Skeletal muscle tissue (tissue), 4 donors: ENCODE measurements around the gene FGF18. TPM values are rescaled to one million over a fixed set of nuclear protein-coding genes. Genes with fewer than 3 reads are reported as not detected.

Source experiments
- H3K27ac ChIP-seq: one replicate; pipeline ENCODE4 v1.7.0; 2013; ENCODE audit warnings: mild to moderate bottlenecking, low read depth, low read length, inconsistent platforms
- H3K27me3 ChIP-seq, 3 donors: one replicate each; pipeline ENCODE4 v1.7.0; 2013; ENCODE audit warnings: low read length in 3 of 3; ENCODE audit not compliant: control insufficient read depth in 3 of 3, insufficient read depth in 3 of 3
- H3K36me3 ChIP-seq, 3 donors: one replicate each; pipeline ENCODE4 v1.7.0; 2013; ENCODE audit warnings: low read length in 3 of 3; ENCODE audit not compliant: control insufficient read depth in 3 of 3, insufficient read depth in 3 of 3
- H3K4me1 ChIP-seq, 3 donors: one replicate each; pipeline ENCODE4 v1.7.0; 2013; ENCODE audit warnings: low read length in 3 of 3, mild to moderate bottlenecking in 3 of 3; ENCODE audit not compliant: control insufficient read depth in 3 of 3, insufficient read depth in 3 of 3
- H3K4me3 ChIP-seq, 3 donors: one replicate each; pipeline ENCODE4 v1.7.0; 2013; ENCODE audit warnings: low read length in 3 of 3
- H3K9ac ChIP-seq, 3 donors: one replicate each; pipeline ENCODE4 v1.7.0; 2013; ENCODE audit warnings: low read length in 3 of 3, mild to moderate bottlenecking in 3 of 3, moderate library complexity in 2 of 3, low read depth in 1 of 3
- H3K9me3 ChIP-seq, 3 donors: one replicate each; pipeline ENCODE4 v1.7.0; 2013; ENCODE audit warnings: low read length in 3 of 3; ENCODE audit not compliant: control insufficient read depth in 3 of 3
- total RNA-seq: library from RNA; depleted of rRNA; stranded (reverse); fragments of >200 nt; gene quantifications from one replicate; pipeline ENCODE4 v1.2.3, GENCODE V29; 2014
- donor health status: Osteomylitis.

FGF18 gene
- total RNA-seq, 1 donor from 2014 or later = 3.1 TPM

DNA sequence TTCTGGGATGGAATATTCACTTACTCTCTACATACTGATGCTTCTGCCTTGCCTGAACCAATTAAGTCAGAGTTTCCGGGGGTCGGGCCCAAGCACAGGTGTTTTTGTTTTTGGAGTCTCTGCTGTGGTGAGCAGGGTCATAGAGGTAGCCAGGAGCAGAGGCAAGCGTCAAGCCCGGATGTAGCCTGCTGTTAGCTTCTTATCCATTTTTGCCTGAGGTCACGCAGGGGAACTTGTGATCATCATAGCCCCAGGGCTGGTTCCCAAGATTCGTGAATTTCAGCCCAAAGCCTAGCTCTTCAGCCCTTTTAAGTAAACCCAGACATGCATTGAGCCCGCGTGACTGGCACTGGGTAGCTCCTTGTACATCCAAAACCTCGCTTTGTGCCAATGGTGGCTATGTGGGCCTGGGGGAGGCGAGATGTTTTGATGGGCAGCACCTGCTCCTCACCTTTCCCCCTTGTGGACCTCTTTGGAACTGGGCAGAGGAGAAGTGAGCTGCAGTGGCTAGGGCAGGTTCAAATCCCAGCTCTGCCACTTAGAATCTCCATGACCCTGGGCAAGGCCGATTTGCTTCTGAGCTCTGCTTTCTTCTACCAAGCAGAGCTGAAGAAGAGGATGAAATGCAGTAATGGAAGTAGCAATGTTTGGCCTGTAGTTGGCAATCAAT is 33.7 kb downstream of the FGF18 start:
- H3K27me3 ChIP-seq = no peaks in the 10 kb centered on the region
- H3K9ac ChIP-seq = no peak overlapping the region
- H3K9me3 ChIP-seq = no peaks in the 10 kb centered on the region
- peaks cover 4 to 8% (median 7%) of the 10 kb centered on the region in 3 donors for H3K4me1 ChIP-seq
- H3K36me3 ChIP-seq = no peaks in the 10 kb centered on the region
- H3K4me3 ChIP-seq = no peak overlapping the region
- no peak overlapping the region for H3K27ac ChIP-seq

GRCh38 chr5:171453988-171454387 is 34.5 kb downstream of the FGF18 start:
- Histone ChIP-seq H3K4me3 (no peak overlapping the region), H3K36me3 (no peaks in the 10 kb centered on the region), H3K9ac (no peak overlapping the region), H3K27me3 (no peaks in the 10 kb centered on the region), H3K9me3 (no peaks in the 10 kb centered on the region), H3K4me1 (peaks cover 4 to 8% (median 7%) of the 10 kb centered on the region in 3 donors), H3K27ac (no peak overlapping the region)

- no peaks in the 10 kb centered on the region for H3K36me3 ChIP-seq
- no peaks in the 10 kb centered on the region for H3K27me3 ChIP-seq
- peaks cover 4 to 8% (median 7%) of the 10 kb centered on the region in 3 donors for H3K4me1 ChIP-seq
- H3K9ac ChIP-seq = no peak overlapping the region
- no peak overlapping the region for H3K4me3 ChIP-seq
- no peaks in the 10 kb centered on the region for H3K9me3 ChIP-seq
- H3K27ac ChIP-seq = no peak overlapping the region
Observed at GRCh38 chr5:171454549-171454948, 35.1 kb downstream of the FGF18 start.

- no peaks in the 10 kb centered on the region for H3K9me3 ChIP-seq
- peaks cover 0 to 2% (median 0%) of the 10 kb centered on the region in 3 donors for H3K27me3 ChIP-seq
- H3K4me3 ChIP-seq = no peak overlapping the region
- no peak overlapping the region for H3K9ac ChIP-seq
- H3K4me1 ChIP-seq = peaks cover 0 to 3% (median 3%) of the 10 kb centered on the region in 3 donors
- H3K36me3 ChIP-seq = no peaks in the 10 kb centered on the region
- no peak overlapping the region for H3K27ac ChIP-seq
Observed at GRCh38 chr5:171455522-171455921, 36.1 kb downstream of the FGF18 start.

DNA sequence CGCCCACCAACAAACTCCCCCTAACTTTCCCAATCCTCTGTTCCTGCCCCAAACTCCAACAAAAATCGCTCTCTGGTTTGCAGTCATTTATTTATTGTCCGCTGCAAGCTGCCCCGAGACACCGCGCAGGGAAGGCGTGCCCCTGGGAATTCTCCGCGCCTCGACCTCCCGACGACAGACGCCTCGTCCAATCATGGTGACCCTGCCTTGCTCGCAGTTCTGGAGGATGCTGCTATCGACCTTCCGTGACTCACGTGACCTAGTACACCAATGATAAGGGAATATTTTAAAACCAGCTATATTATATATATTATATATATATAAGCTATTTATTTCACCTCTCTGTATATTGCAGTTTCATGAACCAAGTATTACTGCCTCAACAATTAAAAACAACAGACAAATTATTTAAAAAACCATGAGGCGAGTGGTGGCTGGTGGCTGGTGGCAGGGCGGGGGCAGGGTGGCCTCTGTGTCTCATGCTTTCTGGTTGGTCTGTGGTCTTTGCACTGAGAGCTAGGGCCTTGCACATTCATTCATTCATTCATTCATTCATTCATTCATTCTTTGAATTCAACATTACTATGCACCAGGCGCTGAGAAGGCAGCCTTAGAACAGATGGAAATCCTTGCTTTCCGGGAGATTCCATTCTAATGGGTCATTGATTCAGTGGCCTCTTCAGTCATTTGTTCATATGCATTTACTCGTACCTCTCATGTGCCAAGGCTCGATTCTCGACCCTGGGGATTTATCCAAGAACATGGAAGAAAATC is 37.9 kb downstream of the FGF18 start:
- Histone ChIP-seq H3K9ac (no peak overlapping the region), H3K9me3 (no peaks in the 10 kb centered on the region), H3K27me3 (peaks cover 0 to 2% (median 0%) of the 10 kb centered on the region in 3 donors), H3K27ac (no peak overlapping the region), H3K4me3 (no peak overlapping the region), H3K36me3 (no peaks in the 10 kb centered on the region), H3K4me1 (no peaks in the 10 kb centered on the region)

DNA sequence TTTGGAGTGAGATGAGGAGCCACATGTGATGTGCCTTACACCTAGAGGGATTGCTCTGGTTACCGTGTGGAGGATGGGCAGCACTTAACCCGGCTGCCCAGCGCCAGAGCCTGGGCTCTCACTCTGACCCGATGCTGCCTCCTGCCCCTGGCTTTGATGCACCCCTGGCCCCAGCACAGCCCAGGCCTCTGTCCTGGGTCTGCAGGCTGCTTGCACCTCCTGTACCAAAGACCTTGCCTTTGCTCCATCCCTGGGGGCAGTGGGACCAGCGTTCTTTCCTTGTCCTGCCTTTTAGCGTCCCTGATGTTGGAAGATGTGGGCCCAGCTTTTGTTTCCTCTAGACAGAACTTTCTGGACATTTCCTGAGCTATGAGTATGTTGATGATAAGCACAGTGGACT is 40.4 kb downstream of the FGF18 start:
- Histone ChIP-seq H3K36me3 (no peaks in the 10 kb centered on the region), H3K9ac (no peak overlapping the region), H3K4me3 (no peak overlapping the region), H3K27ac (no peak overlapping the region), H3K9me3 (no peaks in the 10 kb centered on the region), H3K4me1 (no peaks in the 10 kb centered on the region), H3K27me3 (peaks cover 0 to 2% (median 0%) of the 10 kb centered on the region in 3 donors)

DNA sequence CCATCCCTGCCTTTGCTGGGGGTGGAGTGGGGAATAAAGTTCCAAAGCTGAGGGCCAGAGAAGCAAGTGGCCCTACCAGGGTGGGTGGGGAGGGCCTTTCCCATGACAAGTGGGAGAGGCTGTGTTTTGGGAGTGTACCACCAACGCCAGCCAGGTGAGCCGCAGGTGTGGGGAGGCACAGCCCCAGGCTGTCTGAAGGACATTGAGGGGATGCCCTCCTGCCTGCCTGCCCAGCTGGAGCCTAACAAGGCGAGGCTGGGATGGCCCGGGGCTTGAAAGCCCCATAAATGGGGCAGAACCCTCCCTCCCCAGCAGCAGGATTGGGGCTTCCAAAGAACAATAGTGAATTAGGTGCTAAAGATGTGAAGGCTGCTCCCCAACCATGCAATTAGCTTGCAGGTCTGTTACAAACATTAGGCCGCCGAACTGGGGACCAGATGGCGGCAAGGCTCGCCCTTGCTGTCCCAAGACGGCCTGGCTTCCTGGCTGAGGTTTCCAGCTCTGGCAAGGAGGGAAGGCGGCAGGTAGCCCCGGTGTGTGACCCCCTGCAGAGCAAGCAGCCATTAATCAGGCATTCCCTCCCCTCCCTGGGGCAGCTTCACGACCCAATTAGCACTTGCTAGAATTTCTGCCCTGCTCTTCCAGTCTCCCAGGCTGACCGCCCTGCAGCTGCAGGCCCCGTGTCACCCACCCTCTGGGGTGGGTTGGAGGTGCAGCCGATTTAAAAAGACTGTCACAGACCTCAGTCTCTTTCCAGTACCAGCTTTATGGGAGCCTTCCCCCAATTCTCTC is 42.9 kb downstream of the FGF18 start:
- Histone ChIP-seq H3K36me3 (no peaks in the 10 kb centered on the region), H3K27me3 (peaks cover 0 to 4% (median 0%) of the 10 kb centered on the region in 3 donors), H3K4me3 (no peak overlapping the region), H3K27ac (no peak overlapping the region), H3K4me1 (no peaks in the 10 kb centered on the region), H3K9me3 (no peaks in the 10 kb centered on the region), H3K9ac (no peak overlapping the region)

GRCh38 chr5:171462928-171463861 is 43.7 kb downstream of the FGF18 start:
- H3K9ac ChIP-seq = no peak overlapping the region
- no peaks in the 10 kb centered on the region for H3K9me3 ChIP-seq
- H3K4me1 ChIP-seq = no peaks in the 10 kb centered on the region
- H3K27ac ChIP-seq = no peak overlapping the region
- H3K4me3 ChIP-seq = no peak overlapping the region
- peaks cover 0 to 4% (median 0%) of the 10 kb centered on the region in 3 donors for H3K27me3 ChIP-seq
- H3K36me3 ChIP-seq = no peaks in the 10 kb centered on the region

DNA sequence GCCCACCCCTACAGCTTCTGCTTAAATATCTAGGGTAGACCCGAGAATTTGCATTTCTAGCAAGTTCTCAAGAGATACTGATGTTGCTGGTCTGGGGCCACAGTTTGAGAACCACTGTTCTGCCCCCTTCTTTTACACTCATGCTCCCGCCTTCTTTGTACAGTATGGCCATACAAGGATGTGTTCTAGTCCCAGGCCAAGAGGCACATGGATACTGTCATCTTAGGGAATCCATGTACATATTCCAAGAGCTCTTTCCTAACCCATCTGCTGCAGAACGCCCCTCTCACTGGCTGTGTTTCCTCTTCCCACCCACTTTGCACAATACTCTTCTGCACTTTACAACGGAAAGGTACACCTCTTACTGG is 44.4 kb downstream of the FGF18 start:
- no peak overlapping the region for H3K27ac ChIP-seq
- no peaks in the 10 kb centered on the region for H3K9me3 ChIP-seq
- H3K27me3 ChIP-seq = peaks cover 0 to 4% (median 0%) of the 10 kb centered on the region in 3 donors
- no peak overlapping the region for H3K4me3 ChIP-seq
- H3K9ac ChIP-seq = no peak overlapping the region
- H3K36me3 ChIP-seq = no peaks in the 10 kb centered on the region
- no peaks in the 10 kb centered on the region for H3K4me1 ChIP-seq
